Dermis blood vessel endothelial cell (primary cell): ENCODE results near the gene ALPP. TPM values are rescaled to one million over a fixed set of nuclear protein-coding genes. Genes with fewer than 3 reads are reported as not detected.
"Not testable (repeated sequence)": the region's sequence is repeated elsewhere in the genome, so short reads cannot be mapped to it uniquely, and the experiment has no call there.

Source experiments
- DNase-seq: peaks from one replicate; pipeline ENCODE4 v3.0.0; 2010
- total RNA-seq: library from RNA; depleted of rRNA; stranded (reverse); fragments of >200 nt; gene quantifications from 2 replicates; pipeline ENCODE4 v1.2.3, GENCODE V29; 2014

Gene ALPP
- total RNA-seq, 1 donor from 2014 or later = not detected

DNA sequence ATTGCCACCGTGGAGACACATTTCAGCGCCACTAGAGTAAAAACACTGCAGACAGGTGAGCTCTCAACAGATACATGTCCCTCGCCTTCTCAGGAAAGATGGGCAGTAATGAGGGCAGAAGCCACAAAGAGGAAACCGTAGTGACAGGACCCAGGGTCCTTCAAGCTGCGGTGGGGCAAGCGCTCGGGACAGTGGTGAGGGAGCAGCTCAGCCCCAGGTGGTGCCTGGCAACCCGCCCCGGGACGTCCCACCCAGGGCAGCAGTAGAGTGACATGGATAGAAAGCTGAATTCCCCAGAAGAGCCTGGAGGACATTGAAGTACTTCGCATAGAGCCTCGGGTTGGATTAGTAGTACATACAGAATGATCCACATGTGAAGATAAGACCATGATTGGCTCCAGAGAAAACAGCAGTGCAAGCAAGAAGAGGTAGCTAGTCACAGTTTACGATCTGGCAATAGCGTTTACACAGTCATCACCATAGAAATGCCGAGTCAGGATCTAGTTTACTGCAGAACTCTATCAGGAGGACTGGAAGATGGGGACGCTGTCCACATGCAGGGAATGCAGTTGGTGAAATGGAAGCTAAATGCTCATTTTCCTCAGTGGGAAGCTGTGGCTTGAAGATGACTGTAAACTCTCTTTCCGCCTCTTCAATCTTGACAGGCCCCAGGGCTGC is 37.4 kb upstream of the ALPP start:
- DNase-seq = no peak

DNA sequence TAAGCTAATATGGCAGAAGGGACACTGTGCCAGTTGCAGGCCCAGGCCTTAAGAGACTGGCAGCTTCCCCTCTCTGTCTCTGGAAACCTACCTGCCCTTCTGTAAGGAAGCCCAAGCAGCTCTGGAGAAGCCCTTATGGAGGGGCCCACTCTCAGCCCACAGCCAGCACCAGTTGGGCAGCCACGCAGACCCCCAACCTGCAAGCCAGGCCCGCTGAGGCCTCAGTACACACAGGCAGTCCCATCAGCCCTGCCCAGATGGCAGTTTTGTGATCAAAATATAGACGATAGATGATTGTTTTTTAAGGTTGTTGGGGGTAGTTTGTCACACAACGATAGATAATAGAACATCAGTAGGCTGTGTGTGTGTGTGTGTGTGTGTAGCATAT is 36.8 kb upstream of the ALPP start:
- no peak for DNase-seq

DNA sequence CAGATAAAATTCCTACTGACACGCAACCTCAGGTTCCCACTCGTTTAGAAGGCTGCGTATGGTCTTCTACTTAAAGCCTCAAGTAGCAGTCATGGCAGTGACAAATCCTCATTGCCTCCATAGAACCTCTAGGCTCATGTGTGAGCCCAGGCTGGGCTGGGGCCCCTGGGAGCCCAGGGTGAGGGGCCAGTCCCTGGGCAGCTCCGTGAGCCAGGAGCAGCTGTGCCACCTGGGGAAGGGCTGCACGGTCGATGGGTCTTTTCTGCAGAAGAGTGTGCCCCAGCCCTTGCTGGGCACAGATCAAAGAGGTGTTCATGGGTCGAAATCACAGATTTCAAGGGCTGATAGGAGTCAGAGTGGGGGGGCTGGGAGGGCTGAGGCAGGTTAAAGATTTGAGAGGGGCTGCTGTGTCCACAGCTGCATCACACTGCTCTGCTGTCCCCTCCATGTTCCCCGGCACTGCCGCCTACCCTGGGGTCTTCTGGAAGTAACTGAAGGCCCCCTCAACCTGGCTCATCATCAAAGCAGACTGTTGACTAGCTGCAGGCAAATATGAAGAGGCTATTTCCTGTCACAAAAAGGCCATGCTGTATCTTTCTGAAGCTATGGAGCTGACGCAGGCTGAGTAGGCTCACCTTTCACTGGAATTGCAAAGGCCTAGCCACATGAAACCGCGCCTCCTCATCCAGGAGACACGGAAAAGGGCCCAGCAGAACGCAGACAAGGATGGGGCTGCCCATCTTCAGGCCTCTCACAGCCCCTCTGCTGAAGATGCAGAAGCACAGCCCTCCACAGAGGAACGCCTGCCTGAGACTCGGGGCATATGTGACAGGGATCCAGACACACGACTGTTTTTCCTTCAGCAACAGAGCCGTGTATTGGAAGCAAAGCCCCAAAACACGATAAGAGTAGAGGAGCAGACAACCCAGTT is 35.7 kb upstream of the ALPP start:
- no peak for DNase-seq

DNA sequence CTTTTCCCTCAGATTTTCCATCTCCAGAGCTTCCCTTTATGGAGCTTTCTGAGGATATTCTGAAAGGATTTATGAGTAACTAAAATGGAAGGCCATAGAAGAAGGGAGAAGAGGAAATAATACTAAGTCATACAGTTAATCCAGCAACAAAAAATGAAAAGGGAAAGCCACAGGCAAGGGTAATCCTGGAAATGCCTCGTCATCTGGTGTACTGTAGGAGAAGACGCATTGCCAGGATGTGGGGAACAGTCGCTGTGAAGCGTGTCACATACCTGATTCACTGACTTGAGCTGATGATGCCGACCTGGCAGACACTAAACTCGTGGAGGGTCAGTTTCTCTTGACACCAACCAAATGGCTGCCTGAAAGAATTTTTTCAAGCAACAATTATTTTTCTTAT is 34.7 kb upstream of the ALPP start:
- no peak for DNase-seq

- DNase-seq = no peak
Measured at GRCh38 chr2:232345251-232345650, 33.3 kb upstream of the ALPP start.

- DNase-seq = no peak
Measured at GRCh38 chr2:232347369-232347768, 31.2 kb upstream of the ALPP start.

GRCh38 chr2:232348936-232349335 is 29.6 kb upstream of the ALPP start:
- DNase-seq = no peak

- DNase-seq = no peak
Measured at GRCh38 chr2:232349546-232349945, 29.0 kb upstream of the ALPP start.

DNA sequence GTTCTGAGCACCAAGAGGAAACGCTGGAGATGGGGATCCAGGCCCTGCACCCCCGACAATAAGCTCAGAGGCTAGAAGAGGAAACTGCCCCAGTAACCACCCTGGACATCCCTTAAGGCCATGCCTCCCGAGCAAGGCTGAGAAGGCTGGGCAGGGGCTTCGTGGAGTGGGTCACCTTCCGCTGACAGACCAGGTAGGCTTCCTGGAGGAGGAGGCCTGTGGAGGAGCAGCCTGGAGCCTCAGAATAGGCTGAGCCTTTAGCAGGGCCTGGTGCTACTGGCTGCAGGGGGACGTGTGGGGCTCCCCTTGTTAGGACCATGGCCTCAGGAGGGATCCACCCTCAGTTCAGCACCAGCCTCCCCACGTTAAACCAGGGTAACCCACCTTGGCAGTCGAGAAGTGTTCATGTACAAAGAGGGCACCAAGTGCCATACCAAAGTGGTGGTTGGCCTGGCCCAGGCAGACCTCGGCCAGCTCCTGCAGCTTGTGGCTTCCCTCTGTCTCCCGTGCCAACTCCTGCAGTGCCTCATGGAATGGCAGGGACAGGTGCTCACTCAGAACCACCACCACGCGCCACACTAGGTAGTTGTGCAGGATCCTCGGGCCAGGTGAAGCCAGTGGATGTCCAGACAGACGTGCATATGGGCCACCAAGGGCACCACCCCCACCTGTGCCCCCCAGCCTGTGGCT is 28.5 kb upstream of the ALPP start:
- no peak for DNase-seq

GRCh38 chr2:232350804-232351685 is 27.5 kb upstream of the ALPP start:
- no peak for DNase-seq

GRCh38 chr2:232351686-232352510 is 26.7 kb upstream of the ALPP start:
- no peak for DNase-seq

DNA sequence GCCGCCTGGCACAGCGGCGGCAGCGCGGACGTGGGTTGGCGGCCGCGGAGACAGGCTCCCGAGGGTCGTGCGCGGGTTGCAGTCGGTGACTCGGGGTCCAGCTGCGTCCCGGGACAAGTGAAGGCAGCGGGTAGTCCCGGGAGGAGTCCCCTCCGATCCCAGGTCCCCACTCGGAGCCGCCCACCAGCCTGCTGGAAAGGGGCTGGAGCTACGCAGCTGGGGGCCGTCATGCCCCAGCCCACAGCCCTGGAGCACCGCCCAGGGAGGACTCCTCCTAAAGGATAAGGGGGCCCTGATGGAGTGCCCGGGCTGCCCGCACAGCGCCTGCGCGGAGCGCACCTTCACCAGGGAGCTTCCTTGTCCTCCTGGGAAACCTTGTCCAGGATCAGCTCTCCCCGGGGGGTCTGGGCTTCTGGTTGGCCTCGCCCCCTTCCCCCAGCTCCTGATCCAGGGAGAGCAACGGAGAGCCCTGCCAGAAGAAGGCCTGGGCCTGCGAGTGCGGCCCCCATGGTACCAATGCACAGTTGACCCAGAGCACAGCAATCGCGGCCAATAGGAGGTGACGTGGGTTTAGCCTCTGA is 25.9 kb upstream of the ALPP start:
- DNase-seq = no peak

DNA sequence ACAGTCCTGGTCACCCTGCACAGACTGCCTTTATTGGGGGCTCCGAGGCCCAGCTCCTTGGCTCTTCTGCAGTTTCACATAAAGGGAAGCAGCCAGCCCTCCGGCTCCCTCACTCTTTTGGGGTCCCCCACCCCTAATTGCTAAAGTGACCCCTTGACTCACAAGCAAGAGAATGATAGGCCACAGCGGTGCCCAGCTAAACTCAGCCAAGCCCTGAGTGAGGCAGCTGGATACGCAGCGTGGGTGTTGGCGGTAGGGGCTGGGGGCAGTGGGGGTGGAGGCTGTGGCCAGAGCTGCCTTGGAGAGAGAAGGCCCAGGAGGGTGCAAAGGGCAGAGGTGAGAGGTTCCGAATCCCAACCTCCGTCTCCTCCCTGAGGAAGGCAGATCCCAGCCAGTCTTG is 25.5 kb upstream of the ALPP start:
- DNase-seq = no peak

DNA sequence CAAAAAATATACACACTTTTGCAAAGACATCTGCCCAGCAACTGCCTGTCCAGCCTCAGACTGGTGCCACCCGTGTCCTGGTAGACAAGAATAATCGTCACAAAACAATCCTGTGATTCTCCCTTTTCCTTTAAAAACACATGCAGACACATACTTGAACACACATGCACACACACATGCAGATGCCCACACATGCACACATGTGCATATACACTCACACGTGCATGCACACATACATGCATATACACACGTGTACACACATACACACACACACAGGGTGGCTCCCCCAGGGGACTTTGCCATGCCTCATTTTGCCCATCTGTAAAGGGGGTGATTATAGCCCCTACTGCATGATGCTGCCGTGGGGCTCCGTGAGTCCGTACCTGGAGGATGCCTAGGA is 24.9 kb upstream of the ALPP start:
- DNase-seq = no peak

DNA sequence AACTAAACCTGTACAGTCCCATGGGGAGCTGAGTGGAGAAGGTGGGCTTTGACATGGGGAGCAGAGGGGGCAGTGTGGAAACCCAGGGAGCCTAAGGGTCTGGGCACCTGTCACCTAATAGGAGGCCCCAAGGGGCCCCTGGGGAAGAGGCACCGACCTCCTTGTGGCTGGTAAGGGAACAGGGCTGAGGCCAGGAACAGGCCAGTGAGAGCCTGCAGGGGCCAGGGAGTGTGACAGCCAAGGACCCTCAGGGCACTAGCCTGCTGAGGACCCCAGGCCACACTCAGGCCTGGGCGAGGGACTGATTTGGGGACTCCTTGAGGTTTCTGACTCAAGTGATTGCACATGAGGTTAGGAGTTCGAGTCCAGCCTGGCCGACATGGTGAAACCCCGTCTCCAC is 24.5 kb upstream of the ALPP start:
- no peak for DNase-seq

- DNase-seq = no peak
Measured at GRCh38 chr2:232361646-232362045, 16.9 kb upstream of the ALPP start.

DNA sequence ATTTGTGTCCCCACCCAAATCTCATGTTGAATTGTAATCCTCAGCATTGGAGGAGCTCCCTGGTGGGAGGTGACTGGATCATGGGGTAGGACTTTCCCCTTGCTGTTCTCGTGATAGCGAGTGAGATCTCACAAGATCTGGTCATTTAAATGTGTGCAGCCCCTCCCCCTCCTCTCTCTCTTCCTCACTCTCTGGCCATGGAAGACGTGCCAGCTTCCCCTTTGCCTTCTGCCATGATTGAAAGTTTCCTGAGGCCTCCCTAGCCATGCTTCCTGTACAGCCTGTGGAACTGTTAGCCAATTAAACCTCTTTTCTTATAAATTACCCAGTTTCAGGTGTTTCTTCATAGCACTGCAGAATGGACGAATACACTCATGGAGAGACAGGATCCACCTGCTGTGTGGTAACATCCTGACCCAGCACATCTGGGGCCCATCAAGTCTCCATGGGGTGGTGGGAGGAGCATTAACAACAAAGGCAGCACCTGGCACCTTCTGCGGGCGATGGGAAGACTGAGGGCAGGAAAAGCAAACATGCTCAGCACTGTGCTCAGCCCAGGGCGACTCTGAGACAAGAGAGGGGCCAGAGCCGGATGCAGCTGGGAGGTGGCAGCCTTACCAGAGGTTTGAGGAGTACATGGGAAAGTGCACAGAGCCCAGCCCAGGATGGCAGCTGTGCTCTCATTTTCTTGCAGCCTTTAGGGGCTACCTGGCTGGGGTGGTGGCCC is 16.2 kb upstream of the ALPP start:
- DNase-seq = no peak

DNA sequence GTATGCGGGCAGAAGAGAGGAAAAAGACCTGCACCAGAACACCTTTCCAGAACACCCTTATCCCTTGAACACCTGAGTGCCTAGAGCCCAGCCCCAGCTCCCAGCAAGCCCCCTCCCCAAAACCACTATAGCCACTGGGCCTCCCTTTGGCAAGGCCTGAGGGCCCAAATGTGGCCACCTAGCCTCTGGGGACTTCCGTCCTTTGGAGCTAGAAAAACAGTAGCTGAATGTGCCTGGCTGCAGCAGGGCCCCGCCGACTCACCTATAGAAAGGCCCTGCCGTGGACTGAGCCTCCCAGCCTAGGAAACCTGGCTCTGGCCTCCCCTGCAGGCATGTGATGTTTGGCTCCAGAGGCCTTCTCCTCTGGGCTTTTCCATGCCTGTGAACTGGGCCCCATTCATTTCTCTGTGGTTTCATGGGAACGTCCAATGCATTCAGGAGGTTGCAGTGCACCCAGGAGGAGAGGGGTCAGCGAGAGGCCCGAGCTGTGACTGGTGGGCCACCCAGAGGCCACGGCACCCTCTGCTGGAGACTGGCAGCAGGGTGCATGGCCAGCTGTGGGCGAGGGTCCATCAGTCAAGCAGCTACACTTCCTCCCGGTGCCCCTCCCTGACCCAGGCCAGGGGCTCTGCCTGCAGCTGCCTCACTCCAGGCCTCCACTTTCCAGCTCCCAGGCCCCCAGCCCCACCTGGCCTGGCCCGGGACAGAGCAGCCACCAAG is 15.3 kb upstream of the ALPP start:
- not testable (repeated sequence) for DNase-seq

DNA sequence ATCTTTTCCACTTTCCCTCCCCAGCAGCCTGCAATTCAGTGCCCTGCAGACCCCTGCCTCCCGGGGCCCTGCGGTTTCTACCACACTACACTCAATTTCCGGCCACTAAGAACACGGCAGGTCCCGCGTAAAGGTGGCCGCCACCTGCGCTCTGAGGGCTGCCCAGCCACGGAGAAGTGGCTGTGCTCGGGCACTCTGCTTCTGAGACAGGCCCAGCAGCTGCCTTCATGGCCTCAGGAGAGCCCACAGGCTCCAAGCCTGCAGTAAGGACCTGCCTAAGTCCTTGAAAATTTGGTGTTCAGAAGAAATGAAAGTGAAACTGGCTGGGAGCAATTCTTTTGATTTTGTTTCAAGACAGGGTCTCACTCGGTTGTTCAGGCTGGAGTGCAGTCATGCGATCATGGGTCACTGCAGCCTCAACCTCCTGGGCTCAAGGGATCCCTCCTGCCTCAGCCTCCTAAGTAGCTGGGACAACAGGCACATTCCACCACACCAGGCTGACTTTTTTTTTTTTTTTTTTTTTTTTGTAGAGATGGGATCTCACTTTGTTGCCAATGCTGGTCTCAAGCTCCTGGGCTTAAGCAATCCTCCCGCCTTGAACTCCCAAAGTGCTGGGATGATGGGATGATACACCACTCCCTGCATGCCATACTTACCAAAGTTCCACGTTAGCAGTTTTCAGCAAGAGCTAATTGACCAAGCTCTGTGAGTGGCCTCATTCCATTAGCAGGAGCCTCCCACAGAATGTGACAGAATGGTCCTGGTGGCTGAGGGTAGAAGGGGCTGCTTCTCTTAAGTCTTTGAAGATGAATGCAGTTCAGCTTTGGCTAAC is 14.6 kb upstream of the ALPP start:
- no peak for DNase-seq
